ENCODE results near the gene MOB3A.

MOB3A gene

DNA sequence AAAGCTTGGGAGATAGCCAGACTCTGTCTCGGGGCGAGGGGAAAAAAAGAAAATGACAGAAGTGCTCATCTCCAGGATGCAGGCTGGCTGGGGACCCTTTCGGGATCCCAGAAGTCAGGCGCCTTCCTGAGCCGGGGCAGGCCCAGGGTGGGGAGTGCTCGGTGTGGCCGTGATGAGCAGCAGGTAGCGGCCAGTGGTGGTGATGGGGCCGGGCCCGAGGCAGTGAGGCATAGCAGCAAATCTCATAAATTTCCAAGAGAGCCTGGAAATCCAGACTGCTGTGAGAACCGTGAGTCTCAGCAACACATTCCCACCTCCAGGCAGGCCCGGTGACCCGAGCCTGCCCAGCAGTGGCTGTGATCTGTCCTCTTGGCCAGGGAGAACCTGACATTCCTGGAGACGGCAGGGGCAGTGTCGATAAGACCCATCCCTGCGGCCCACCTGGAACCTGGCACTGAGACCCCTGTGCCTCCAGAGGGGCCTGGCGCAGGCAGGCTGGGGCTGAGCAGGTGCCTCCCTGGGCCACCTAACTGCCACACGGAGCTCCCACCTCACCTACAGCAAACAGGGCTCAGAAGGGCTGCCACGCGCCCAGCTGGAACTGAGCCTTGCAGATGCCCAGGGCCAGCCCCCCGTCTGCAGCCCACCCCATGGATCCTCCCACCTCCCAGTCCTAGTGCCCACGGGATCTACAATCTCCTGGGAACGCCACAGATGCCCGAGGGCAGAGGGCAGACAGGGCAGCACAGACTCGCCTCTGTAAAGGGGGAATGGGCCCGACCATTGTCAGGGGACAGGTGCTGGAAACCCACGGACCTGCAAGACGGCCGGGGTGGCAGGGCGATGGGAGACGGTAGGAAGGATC, 24.0 kb upstream of the MOB3A start:
- Histone ChIP-seq H3K9me3 (ENCODE audit: low read length) (no peaks in the 10 kb centered on the region), H3K4me1 (ENCODE audit: insufficient read depth, low read length) (no peaks in the 10 kb centered on the region), H3K27me3 (ENCODE audit: insufficient read depth, low read length) (no peaks in the 10 kb centered on the region), H3K4me3 (ENCODE audit: low read length) (no peak overlapping the region), H2AFZ (ENCODE audit: low read depth, low read length) (no peak overlapping the region), H3K36me3 (ENCODE audit: insufficient read depth, low read length) (peaks cover 87% of the 10 kb centered on the region)

DNA sequence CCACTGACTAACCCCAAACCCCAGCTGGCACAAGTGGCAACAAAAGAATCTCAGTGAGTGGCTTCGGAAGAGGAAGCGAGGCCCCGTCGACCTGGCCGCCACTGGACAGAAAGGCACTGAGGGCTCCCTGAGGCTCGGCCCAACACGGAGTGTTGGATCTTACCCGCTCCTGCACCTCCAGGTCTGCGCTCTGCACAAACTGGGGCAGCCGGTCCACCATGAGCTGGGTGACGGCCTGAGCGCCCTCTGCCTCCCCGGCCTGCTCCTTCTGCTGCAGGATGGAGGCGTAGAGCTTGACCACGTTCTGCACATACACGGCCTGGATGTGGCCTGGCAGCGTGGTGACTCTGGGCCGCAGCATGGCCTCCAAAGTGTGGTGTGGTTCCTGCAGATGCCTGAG, 22.3 kb upstream of the MOB3A start:
- H3K4me1 ChIP-seq (ENCODE audit: insufficient read depth, low read length), result no peaks in the 10 kb centered on the region
- H3K27me3 ChIP-seq (ENCODE audit: insufficient read depth, low read length), result no peaks in the 10 kb centered on the region
- H3K36me3 ChIP-seq (ENCODE audit: insufficient read depth, low read length), result peaks cover 93% of the 10 kb centered on the region

DNA sequence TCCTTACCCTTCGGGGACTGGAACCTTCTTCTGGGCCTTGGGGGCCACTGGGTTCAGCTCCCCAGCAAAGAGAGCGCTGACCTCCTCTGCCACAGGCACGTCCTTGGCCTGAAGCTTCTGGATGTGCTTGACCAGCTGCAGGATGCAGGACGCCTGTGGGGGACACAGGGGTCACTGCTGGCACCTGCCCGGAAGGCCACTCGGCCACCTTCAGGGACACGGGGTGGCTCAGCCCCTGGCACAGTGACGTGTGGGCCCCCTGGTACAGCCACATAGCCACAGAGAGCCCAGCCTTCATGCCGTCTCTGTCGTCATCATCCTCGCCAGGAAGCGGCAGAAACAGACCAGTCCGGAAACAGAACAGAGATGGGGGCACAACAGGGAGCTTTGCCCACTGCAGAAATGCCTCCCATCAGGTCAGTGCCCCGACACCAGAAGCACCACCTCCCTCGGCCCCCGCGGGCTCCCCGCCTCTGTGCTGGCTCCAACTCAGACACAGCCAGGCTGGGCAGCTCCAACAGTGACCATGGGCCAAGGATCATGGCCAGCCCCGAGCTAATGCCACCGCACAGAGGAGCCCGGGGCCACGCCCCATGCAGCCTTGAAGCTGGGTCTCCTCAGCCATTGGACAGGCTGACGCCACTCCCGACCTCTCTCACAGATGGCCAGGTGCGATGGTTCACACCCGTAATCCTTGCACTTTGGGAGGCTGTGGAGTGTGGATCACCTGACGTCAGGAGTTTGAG, 21.3 kb upstream of the MOB3A start:
- Histone ChIP-seq H3K9me3 (ENCODE audit: low read length) (no peaks in the 10 kb centered on the region), H3K4me3 (ENCODE audit: low read length) (no peak overlapping the region), H3K4me1 (ENCODE audit: insufficient read depth, low read length) (no peaks in the 10 kb centered on the region), H3K36me3 (ENCODE audit: insufficient read depth, low read length) (peaks cover 91% of the 10 kb centered on the region), H2AFZ (ENCODE audit: low read depth, low read length) (no peak overlapping the region), H3K27me3 (ENCODE audit: insufficient read depth, low read length) (no peaks in the 10 kb centered on the region)

More for the DNA sequence above, 22.3 kb upstream of the MOB3A start:
- no peaks in the 10 kb centered on the region for H3K9me3 ChIP-seq (ENCODE audit: low read length)
- H3K4me3 ChIP-seq (ENCODE audit: low read length), result no peak overlapping the region
- H2AFZ ChIP-seq (ENCODE audit: low read depth, low read length), result no peak overlapping the region

DNA sequence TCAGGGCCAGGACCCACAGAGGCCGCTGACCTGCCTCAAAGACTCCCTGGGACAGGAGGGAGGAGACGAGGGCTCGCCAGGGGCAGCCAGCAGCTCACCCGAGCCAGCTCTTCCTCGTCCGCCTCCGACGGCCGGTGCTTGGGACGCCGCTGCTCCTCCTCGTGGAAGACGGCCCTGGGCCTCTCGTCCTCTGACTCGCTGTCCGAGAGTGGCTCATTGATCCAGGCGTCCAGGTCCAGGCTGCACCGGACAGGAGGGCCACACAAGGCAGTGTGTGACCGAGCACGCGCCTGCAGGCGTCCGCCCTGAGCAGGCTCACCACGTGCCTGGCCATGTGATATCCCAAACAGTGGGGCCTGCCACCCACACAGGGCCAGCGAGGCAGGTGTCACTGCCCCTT, 20.4 kb upstream of the MOB3A start:
- H3K4me1 ChIP-seq (ENCODE audit: insufficient read depth, low read length), result no peaks in the 10 kb centered on the region
- no peak overlapping the region for H3K4me3 ChIP-seq (ENCODE audit: low read length)
- H3K27me3 ChIP-seq (ENCODE audit: insufficient read depth, low read length), result no peaks in the 10 kb centered on the region
- H2AFZ ChIP-seq (ENCODE audit: low read depth, low read length), result no peak overlapping the region
- H3K36me3 ChIP-seq (ENCODE audit: insufficient read depth, low read length), result peaks cover 91% of the 10 kb centered on the region
- H3K9me3 ChIP-seq (ENCODE audit: low read length), result no peaks in the 10 kb centered on the region

DNA sequence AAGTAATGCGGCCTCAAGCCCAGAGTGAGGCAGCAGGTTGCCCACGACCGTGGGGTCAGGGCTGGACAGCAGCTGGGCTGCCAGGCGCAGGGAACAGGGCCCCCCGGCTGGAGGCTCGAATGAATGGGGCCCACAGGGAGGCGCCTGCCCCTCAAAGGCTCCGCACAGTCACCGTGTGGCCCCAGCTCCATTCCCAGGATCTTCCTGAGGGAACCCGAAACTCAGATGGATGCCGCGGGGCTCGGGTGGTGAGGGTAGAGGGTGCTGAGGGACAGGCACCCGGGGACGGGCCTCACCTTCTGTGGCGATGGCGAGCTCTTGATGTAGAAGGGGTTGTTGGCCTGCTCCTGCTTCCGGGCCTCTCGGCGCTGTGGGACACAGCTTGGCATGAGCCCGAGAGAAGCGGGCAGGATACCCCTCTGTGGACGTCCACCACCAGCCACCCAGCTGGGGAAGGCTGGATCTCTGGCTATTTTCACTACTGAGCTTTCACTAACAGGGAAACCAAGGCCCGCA, 19.8 kb upstream of the MOB3A start:
- Histone ChIP-seq H2AFZ (ENCODE audit: low read depth, low read length) (no peak overlapping the region), H3K27me3 (ENCODE audit: insufficient read depth, low read length) (no peaks in the 10 kb centered on the region), H3K4me3 (ENCODE audit: low read length) (no peak overlapping the region), H3K4me1 (ENCODE audit: insufficient read depth, low read length) (no peaks in the 10 kb centered on the region), H3K36me3 (ENCODE audit: insufficient read depth, low read length) (peaks cover 91% of the 10 kb centered on the region), H3K9me3 (ENCODE audit: low read length) (no peaks in the 10 kb centered on the region)

DNA sequence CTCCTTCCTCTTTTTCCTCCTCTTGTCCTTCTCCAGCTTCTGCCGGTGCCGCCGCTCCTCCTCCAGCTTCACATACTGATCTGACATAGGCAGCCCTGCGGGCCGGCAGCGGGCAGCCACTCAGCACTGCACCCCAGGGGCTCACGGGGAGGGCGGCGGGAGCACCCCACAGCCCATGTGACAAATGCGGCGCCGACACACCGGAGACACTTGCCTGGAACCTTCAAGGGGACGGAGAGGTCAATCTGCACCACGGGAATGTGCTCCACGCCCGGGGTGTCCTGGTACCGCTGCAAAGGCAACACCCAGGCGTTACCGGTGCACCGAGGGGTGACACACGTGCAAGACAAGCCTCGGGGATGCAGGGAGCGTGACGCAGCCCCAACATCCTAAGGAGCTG, 19.2 kb upstream of the MOB3A start:
- no peak overlapping the region for H3K4me3 ChIP-seq (ENCODE audit: low read length)
- no peaks in the 10 kb centered on the region for H3K9me3 ChIP-seq (ENCODE audit: low read length)
- no peak overlapping the region for H2AFZ ChIP-seq (ENCODE audit: low read depth, low read length)
- H3K27me3 ChIP-seq (ENCODE audit: insufficient read depth, low read length), result no peaks in the 10 kb centered on the region
- no peaks in the 10 kb centered on the region for H3K4me1 ChIP-seq (ENCODE audit: insufficient read depth, low read length)
- peaks cover 91% of the 10 kb centered on the region for H3K36me3 ChIP-seq (ENCODE audit: insufficient read depth, low read length)

DNA sequence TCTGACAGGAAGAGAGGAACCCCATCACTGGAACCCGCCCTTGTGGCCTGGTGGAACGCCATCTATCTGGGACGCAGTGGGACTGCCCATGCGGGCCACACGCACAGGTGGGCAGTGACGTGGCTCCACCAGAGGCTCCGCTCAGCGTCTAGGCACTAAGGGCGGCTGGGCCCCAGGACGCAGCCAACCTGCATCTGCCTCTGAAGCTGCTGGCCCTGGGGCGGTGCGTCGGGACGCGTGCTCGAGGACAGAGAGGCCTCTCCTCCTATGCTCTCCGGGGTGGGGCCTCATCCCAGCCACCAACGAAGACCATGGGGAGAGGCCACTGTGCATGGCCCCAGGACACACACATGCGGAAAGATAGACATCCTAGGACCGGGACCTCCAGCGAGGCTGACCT, 18.7 kb upstream of the MOB3A start:
- Histone ChIP-seq H3K4me1 (ENCODE audit: insufficient read depth, low read length) (no peaks in the 10 kb centered on the region), H3K36me3 (ENCODE audit: insufficient read depth, low read length) (peaks cover 91% of the 10 kb centered on the region), H3K27me3 (ENCODE audit: insufficient read depth, low read length) (no peaks in the 10 kb centered on the region), H2AFZ (ENCODE audit: low read depth, low read length) (no peak overlapping the region), H3K4me3 (ENCODE audit: low read length) (no peak overlapping the region), H3K9me3 (ENCODE audit: low read length) (no peaks in the 10 kb centered on the region)

DNA sequence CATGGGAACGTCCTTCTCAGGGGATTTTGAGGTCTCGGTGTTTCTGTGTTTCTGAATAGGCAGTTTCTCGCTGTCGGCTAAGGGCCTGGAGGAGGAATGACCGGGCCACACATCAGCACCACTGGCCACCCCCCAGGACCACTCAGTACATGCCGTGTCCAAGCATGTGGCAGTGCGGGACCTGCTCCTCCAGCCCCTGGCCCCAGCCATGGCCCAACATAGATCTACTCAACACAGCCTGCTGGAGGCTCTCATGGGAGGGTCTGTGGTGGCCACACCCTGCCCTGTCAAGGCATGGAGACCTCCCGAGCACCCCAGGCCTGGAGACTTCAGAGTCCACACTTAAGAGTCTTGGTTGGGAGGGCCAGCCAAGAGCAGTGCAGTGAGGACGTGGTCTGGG, 18.1 kb upstream of the MOB3A start:
- no peaks in the 10 kb centered on the region for H3K4me1 ChIP-seq (ENCODE audit: insufficient read depth, low read length)
- H3K36me3 ChIP-seq (ENCODE audit: insufficient read depth, low read length), result peaks cover 97% of the 10 kb centered on the region
- H2AFZ ChIP-seq (ENCODE audit: low read depth, low read length), result no peak overlapping the region
- no peaks in the 10 kb centered on the region for H3K9me3 ChIP-seq (ENCODE audit: low read length)
- no peaks in the 10 kb centered on the region for H3K27me3 ChIP-seq (ENCODE audit: insufficient read depth, low read length)
- no peak overlapping the region for H3K4me3 ChIP-seq (ENCODE audit: low read length)

DNA sequence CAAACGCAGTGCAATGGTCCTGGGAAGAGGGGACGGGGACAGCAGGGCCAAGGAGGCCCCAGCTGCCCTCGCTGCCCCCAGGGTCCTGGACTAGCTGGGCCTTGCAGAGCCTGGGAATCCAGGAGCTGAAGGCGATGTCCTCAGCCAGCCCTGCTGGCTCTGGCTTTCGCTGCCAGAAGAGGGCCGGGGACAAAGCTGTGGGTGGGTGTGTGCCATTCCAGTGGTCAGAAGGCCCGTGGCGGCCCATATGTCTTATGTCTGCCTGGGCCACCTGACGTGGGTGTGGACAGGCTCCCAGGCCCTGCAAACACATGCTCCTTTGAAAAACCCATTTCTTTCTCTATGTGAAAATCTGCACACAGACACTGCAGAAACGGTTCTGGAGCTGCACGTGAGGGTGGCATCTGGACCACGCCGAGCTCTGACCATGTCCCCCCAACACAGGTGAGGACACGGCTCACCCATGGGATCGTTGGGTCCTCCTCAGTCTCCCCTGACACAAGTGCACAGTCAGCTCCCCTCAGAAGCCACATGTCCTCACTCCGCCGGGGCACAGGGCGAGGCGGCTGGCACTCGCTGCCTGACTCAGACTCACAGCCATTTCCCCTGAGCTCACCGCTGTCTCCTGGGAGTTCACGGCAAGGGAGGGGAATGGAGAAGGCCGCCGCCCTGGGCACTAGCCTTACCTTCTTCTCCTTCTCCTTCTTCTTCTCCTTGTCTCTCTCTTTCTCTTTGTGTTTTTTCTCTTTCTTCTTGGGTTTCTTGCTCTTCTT, 17.5 kb upstream of the MOB3A start:
- Histone ChIP-seq H2AFZ (ENCODE audit: low read depth, low read length) (no peak overlapping the region), H3K4me3 (ENCODE audit: low read length) (no peak overlapping the region), H3K27me3 (ENCODE audit: insufficient read depth, low read length) (no peaks in the 10 kb centered on the region), H3K9me3 (ENCODE audit: low read length) (no peaks in the 10 kb centered on the region), H3K4me1 (ENCODE audit: insufficient read depth, low read length) (no peaks in the 10 kb centered on the region), H3K36me3 (ENCODE audit: insufficient read depth, low read length) (peaks cover 99% of the 10 kb centered on the region)

DNA sequence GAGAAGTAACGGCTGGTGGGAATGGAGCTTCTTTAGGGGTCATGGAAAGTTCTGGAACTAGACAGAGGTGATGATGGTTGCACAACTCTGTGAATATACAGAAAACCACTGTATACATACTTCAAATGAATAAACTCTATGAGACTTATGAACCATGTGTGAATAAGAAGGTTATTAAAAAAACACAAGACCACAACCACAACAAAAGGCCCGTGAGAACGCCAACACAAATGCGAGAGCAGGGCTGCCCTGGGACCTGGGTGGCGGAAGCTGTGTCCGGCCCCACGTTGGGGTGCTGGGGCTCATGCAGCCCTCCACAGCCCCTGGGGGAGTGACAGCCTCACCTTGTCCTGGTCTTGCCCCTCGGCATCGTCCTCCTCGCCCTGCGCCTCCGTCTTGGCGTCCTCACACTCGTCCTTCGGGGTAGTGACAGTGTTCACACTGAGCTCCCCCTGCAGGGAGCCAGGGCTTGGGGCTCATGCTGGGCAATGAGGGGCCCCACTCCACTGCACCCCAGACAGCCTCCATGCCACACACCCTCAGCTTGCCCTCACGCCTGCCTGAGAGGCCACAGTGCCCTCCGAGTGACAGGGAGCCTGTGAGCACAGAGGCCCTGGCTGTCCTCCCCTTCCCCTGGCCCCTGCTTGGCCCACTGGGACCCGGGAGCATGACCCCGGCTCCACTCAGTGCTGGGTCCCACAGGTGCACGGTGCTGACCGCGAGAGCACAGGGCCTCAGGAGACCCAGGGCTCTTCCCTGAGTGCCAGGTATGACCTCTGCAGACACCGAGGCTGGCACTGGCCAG, 16.6 kb upstream of the MOB3A start:
- H3K4me1 ChIP-seq (ENCODE audit: insufficient read depth, low read length), result no peaks in the 10 kb centered on the region
- H3K36me3 ChIP-seq (ENCODE audit: insufficient read depth, low read length), result peaks cover 99% of the 10 kb centered on the region
- no peaks in the 10 kb centered on the region for H3K27me3 ChIP-seq (ENCODE audit: insufficient read depth, low read length)
- no peak overlapping the region for H2AFZ ChIP-seq (ENCODE audit: low read depth, low read length)
- H3K4me3 ChIP-seq (ENCODE audit: low read length), result no peak overlapping the region
- H3K9me3 ChIP-seq (ENCODE audit: low read length), result no peaks in the 10 kb centered on the region

DNA sequence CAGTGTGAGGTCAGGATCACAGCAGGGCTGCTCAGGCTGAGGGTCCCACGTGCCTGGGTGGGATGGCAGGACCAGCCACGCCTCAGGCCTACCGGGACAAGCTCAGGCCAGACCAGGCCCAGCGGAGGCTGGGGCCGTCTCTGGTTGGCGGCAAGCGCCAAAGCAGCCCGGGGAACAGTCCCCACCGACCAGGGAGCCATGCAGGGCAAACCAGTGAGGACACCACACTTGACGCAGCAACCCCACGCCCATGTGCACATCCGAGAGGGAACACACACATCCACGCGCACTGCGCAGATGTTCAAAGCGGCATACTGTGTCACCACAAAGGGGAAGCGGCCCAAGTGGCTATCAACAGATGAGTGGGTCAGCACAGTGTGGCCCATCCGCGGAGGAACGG, 15.8 kb upstream of the MOB3A start:
- Histone ChIP-seq H3K4me3 (ENCODE audit: low read length) (no peak overlapping the region), H2AFZ (ENCODE audit: low read depth, low read length) (no peak overlapping the region), H3K36me3 (ENCODE audit: insufficient read depth, low read length) (peaks cover 96% of the 10 kb centered on the region)

DNA sequence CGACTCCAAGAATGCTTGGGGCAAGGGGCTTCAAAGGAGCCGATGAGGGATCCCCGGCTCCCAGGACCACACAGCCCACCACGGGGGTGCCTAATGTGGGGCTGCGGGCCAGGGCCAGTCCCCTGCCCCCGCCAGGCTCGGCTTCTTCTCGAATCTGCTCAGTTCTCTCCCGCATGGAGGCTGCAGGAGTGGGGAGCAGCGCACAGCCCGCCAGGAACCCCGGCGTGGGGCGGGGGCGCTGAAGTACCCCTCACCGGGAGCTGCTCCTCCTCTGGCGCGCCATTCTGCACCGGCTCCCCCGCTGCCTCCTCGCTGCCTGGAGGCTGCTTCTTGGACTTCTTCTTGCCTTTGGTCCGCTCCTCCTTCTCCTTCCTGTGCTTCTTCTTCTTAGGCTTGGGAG, 15.3 kb upstream of the MOB3A start:
- no peaks in the 10 kb centered on the region for H3K9me3 ChIP-seq (ENCODE audit: low read length)

More for the DNA sequence above, 15.8 kb upstream of the MOB3A start:
- H3K4me1 ChIP-seq (ENCODE audit: insufficient read depth, low read length), result no peaks in the 10 kb centered on the region
- no peaks in the 10 kb centered on the region for H3K27me3 ChIP-seq (ENCODE audit: insufficient read depth, low read length)
- H3K9me3 ChIP-seq (ENCODE audit: low read length), result no peaks in the 10 kb centered on the region

More for the DNA sequence above, 15.3 kb upstream of the MOB3A start:
- Histone ChIP-seq H3K4me1 (ENCODE audit: insufficient read depth, low read length) (no peaks in the 10 kb centered on the region), H3K27me3 (ENCODE audit: insufficient read depth, low read length) (no peaks in the 10 kb centered on the region), H3K4me3 (ENCODE audit: low read length) (no peak overlapping the region), H3K36me3 (ENCODE audit: insufficient read depth, low read length) (peaks cover 96% of the 10 kb centered on the region), H2AFZ (ENCODE audit: low read depth, low read length) (no peak overlapping the region)

Data from neuron (in vitro differentiated cells).